DND-41 (cell line): ENCODE results near the gene AHR.

Source experiments
- EZH2 ChIP-seq: IDR thresholded peaks from 3 replicates; pipeline ENCODE4 v1.6.1; 2012; ENCODE audit warnings: borderline replicate concordance, low read depth, mild to moderate bottlenecking, moderate library complexity, low read length, inconsistent platforms; ENCODE audit not compliant: severe bottlenecking
- TF ChIP-seq, protein P1 (sequence below): IDR thresholded peaks from 2 replicates; pipeline ENCODE4 v1.5.1; 2012; ENCODE audit warnings: borderline replicate concordance, low read length, moderate library complexity, mild to moderate bottlenecking; ENCODE audit not compliant: poor library complexity, severe bottlenecking; ENCODE audit errors: extremely low read depth

DNA sequence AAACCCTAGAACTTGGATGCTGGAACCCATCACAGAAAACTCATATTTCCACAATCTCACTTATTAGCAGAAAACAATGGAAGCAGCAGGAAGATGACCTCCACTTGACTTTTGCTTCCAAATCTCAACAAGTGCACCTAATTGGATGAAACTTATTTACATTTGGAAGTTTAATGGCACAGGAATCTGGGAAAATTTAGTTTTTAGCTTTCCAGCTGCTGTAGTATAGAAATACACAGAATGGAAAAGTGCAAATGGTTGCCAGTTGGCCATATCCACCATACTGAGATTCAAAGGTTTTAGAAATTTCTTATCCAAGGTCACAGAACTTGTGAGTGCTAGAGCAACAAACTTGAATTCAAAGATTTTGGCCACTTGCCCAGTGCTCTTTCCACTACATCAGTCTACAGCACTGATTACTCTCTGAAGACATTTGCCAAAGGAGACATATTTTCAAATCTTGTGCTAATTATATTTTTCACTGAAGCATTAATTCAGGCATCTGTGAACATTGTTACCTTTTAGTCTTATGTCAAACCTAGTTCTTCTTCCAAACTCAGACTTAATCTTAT, 9.3 kb upstream of the AHR start:
- TF ChIP-seq, protein P1, sequence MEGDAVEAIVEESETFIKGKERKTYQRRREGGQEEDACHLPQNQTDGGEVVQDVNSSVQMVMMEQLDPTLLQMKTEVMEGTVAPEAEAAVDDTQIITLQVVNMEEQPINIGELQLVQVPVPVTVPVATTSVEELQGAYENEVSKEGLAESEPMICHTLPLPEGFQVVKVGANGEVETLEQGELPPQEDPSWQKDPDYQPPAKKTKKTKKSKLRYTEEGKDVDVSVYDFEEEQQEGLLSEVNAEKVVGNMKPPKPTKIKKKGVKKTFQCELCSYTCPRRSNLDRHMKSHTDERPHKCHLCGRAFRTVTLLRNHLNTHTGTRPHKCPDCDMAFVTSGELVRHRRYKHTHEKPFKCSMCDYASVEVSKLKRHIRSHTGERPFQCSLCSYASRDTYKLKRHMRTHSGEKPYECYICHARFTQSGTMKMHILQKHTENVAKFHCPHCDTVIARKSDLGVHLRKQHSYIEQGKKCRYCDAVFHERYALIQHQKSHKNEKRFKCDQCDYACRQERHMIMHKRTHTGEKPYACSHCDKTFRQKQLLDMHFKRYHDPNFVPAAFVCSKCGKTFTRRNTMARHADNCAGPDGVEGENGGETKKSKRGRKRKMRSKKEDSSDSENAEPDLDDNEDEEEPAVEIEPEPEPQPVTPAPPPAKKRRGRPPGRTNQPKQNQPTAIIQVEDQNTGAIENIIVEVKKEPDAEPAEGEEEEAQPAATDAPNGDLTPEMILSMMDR = no peak
- TF ChIP-seq EZH2 = no peak
